GM15510 (cell line): ENCODE results near the gene INO80C.

Experiments
- POLR2A ChIP-seq: IDR thresholded peaks from 3 replicates; pipeline ENCODE4 v1.6.1; 2011; ENCODE audit warnings: borderline replicate concordance; ENCODE audit not compliant: insufficient read length; ENCODE audit errors: extremely low read depth

INO80C gene

DNA sequence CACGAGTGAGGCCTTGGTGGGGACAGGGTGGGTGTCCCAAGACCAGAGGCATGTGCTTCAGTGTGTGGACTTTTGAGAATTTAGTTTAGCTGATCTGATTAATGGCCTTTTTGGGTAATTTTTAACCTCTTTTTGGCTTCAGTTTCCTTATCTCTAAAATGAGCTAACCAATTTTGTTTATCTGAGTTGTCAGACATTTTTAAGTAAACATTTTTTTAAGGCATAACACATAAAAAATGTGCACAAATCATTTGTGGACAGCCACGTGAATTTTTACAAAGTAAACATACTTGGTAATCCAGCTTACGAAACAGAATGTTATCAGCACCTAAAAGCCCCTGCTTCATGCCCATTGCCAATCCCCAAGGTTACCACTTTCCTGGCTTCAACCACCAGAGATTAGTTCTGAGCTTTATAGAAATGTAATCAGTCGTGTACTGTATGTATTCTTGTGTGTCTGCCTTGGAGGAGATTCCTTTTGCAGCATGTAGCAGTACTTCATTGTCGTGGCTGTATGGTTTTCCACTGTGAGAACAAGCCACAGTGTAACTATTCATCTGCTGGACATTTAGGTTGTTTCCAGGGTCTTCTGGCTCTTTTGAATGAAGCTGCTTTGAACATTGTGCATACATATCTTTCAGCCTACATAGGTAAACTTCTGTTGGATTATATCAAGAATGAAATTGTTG lies 8.4 kb upstream of the INO80C start:
- TF ChIP-seq POLR2A, result no peak

DNA sequence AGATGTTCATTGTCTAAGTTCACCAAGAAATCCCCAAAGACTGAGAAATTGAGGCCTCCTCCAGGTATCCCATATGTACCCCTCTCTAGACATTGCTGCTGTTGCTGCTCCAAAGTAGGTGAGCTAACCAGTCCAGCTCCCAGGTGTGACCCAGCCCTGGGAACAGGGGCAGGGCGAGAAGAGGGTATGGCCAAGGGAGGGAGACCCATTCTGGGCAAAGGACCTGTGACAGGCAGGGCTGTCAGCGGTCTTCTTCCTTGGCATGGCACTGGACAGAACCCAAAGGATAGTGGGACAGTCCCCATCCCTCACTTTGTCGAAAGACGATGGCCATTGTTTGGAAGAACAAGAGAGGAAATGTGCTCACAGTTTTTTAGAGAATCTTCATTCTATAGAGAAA lies 7.2 kb upstream of the INO80C start:
- no peak for TF ChIP-seq POLR2A

DNA sequence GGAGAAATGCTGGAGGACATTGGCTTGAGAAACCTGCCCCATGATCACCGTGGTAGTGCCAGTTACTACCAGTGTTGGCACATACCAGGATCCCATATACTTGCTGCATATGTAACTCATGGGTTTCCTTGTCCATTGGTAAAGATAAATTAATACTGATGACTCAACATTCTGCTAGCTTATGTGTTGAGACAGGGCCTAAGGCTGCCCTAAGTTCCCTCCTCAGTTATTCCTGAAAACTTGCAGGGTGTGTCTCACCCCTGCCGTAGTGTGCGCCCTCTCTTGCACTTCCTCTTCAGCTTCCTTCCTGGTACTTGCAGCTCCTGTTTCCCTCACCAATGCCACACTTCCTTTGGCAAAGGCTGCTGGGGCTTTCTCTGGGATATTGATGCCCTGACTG lies 4.3 kb upstream of the INO80C start:
- TF ChIP-seq POLR2A, result no peak

DNA sequence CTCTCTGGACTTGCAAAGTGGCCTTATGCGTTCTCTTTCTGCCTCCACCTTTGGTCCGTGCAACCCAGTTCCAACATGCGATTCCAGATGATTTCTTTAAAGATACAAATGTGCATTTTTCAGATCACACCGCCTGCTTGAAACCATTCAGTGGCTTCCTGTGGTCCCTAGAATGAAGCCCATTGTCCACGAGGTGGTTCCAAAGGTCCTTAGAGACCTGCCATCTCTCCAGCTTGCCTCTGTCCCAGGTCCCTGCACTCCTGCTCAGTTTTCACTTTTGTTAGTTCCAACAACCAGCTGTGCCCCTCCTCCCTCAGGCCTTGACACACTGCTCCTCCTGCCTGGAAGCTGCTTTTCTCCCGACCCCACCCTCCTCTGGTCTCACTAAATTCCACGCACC lies 3.6 kb upstream of the INO80C start:
- no peak for TF ChIP-seq POLR2A

DNA sequence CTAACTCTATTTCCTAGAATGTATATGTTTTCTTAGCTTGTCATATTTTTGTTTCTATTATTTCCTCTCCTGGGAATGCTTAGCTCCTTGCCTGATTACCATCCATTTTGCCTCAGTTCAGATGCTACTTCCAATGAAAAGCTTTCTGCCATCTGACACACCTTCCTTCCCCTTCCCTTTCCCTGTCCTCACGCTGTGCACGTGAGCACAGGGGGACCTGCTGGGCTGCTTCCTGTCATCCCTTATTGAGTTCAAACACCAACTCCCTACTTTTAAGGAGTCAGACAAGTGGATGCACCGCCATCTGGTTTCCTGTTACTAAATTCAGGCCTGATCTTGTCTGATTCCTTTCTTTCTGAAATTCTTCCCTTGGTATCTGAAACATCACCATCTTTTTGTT lies 2.4 kb upstream of the INO80C start:
- no peak for TF ChIP-seq POLR2A

DNA sequence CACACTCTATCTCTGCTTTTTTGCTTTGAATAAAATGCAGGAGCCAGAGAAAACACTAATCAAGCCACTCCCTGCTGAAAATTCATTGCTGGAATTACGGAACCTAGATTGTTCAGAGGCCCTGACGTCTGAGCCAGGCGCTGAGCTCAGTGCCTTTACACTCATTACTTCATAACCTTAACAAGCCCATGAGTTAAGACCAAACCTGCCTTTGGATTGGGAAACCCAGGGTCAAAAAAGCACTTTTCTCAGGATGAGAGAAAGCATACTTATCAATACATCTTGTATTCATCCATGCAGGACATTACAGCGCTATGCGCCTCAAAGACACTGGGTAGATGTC lies 762 bp downstream of the INO80C start:
- TF ChIP-seq POLR2A, result no peak

DNA sequence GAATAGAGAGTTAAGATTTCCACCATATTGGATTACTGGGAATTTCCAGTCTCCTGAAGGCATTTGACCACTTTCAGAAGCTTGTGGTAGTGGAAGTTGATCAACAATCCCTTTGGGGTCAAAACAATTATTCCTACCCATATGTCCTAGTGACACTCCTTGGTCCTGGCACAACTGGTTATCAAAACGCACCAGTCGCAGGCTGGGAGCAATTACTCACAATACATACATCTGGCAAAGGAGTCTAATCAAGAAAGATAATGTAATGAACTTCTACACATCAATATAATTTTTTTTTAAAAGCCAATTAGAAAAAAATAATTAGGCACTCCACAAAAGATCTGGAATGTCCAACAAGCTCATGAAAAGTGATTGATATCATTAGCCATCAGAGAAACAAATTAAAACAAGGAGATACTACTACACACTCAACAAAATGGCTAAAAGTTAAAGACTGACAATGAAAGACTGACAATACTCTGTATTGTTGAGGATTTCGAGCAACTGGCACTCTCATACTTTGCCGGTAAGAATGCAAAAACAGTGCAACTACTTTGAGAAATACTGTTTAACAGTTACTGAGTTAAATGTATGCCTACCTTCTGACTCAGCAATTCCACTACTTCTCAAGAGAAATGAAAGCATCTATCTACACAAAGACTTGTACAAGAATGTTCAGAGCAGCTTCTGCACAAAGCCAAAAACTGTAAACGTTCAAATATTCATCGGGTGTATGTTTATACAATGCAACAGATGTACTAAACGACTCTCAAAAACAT lies 2.0 kb downstream of the INO80C start:
- no peak for TF ChIP-seq POLR2A

DNA sequence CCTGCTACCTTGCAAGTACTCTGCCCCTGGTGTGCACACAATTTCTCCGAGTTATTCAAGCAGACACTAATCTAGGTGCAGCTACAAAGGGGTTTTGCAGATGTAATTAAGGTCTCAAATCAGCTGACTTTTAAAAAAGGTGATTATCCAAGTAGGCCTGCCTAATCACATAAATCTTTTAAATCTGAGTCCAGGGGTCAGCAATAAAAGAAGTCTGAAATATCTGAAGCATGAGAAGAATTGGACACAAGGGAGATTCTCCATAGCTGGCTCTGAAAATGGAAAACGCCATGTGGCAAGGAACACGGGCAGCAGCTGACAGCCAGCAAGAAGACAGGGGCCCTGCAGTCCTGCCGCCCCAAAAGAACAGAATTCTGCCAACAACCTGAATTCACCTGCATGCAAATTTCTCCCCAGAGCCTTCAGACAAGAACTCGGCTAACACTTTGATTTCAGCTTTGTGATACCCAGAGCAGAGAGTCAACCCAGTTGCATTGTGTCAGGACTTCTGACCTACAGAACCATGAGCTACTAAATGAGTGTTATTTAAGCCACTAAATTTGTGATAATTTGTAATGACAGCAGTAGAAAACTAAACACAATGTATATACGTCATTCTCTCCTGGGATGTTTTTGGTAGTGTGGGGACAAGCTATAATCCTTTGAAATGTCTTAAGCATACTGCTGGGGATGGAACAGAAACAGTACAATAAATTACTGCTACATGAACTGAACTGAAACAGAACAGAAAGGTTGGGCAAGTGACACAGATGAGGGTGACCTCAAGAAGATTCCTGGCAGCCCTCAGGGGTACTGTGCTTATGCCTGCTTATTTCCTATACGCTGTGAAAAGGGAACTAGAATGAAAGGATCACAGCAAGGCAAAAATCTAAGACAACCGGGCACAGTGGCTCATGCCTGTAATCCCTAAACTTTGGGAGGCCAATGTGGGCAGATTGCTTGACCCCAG lies 3.2 kb downstream of the INO80C start:
- no peak for TF ChIP-seq POLR2A

DNA sequence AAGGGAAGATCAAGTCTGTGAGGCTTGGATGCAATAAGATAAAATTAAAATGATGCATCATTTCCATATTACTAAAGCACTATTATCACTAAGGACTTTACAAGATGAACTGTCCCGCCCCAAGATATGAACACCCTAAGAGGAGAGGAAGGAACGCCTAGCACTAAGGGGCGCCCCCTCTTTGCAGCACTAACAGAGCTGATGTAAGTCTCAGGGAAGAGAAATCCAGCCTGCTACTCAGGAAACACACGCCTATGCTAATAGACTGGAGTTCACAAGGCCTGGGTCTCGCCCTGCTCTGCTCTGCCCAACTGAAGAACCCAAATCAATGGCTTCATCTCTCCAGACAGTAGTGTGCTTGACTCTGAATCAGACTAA lies 6.1 kb downstream of the INO80C start:
- no peak for TF ChIP-seq POLR2A

DNA sequence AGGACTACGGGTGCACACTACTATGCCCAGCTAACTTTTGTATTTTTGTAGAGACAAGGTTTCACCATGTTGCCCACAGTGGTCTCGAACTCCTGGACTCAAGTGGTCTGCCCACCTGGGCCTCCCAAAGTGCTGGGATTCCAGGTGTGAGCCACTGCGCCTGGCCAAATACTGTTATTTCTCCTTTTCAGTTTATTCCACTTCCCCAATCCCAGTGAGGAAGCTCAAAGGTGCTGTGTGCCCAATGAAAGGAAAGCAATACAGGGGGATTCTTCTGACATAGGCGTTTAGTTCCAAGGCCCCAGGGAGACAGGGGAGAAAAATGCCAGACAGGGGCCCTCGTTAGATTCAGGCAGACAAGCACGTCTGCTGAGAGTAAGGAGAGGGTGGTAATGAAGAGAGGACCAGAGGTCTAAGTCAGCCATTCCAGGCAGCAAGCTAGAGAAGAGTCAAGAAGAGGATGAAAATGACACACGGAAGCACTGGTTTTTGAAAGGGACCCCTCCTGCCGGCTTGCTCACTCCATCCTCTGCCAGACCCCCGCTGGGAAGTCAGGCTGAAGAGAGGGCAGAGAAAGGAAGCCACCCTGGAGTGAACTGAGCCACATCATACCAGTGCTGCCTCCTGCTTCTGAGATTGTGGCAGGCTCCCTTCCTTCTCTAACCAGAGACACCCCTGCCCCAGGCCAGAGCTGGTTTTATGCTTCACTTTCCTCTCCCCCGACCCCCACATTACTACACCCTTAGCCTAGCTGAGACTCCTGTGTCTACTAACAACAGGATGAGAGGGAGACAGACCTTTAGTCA lies 6.7 kb downstream of the INO80C start:
- no peak for TF ChIP-seq POLR2A

DNA sequence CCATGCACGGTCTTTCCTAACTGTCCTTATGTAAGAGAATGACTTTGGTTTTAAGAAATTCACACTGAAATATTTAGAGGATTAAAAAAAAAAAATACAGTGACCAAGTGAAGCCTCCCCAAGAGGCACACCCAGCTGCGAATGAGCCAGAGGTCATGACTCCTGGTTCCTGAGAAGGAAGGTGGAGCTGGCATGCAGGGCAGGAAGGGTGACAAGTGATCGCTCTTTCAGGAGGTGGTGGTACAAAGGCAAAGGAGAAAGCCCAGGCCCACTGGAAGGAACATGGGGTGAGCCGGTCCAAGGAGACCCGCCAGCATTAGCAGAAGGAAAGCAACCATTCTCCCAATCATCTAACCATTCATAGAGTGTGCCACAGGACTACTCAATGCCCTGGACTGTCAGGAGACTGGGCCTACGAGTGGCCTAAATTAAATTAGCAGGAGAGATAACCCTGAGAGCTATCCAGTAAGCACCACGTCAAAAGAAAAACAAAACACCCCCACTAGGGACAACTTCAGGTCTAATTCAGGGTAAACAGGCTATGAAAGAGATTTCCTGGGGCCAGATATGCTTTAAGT lies 7.8 kb downstream of the INO80C start:
- TF ChIP-seq POLR2A, result no peak

DNA sequence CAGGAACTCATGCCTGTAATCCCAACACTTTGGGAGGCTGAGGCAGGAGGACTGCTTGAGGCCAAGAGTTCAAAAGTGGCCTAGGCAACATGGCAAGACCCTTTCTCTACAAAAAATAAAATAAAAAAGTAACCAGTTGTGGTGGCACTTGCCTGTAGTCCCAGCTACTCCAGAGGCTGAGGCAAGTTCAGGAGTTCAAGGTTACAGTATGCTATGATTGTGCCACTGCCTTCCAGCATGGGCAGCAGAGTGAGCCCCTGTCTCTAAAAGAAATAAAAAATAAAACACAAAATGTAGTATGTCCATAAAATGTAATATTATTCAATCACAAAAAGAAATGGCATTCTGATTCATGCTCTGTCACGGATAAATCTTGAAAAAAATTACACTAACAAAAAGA lies 11.9 kb downstream of the INO80C start:
- TF ChIP-seq POLR2A, result no peak

DNA sequence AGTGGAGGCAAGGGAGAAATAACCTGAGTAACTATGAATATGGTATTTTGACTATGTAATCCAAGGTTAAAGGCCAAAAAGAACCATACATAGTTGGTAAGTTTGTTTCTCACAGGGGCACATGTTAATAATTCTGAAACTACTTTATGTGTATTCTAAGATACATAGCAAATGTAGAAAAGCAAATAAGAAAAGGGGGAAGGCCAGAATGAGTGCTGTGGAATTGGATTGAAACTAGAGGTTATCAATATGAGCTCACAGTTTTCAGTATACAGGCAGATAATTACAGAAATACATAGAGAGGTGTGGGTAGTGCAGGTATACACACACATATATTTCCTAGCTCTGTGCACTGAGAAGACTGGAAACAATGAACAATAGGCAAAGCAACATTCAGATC lies 13.7 kb downstream of the INO80C start:
- no peak for TF ChIP-seq POLR2A

DNA sequence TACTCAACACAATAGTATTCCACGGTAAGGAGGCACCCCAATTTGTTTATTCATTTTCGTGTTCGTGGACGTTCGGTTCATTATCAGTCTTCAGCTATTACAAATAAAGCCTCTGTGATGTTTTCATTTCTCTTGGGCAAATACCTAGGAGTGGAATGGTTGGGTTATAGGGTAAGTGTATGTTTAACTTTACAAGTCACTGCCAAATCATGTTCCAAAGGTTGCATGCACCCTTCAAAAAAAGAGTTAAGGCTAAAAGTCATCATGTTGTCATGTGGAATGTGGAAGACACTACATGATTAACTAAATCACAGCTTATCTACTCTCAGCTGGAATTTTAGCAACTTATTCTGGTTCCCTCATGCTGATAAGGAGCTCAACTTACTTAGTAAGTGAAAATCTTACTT lies 15.8 kb downstream of the INO80C start:
- TF ChIP-seq POLR2A, result no peak

DNA sequence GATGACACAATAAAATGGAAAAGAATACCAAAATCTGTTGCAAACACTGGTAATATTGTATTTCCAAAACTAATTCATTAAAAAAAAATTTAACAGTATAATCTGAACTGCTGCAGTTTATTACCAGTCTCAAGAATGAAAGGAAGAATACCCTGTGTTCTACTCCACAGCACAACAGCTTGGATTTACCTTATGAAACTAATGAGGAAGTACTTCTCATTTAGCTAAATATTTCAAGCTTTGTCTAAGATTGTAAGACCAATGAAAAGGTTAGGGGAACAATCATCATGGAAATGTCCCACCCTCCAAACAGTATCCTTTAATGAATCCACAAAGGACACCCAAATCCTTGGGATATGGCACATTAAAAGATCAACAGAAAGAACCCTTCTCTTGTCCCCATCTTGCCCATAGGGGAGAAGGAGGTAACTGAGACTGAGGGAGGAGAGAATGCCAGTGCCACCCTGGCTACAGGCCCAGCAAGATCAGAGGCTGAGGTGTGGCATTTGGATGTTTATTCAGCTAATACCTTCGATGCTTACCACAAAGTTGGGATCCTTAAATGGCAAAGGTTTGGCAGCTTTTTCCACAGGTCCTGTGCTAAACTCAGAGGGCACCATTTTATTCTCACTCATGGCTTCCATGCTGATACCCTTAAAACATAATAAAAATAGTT lies 17.7 kb downstream of the INO80C start:
- TF ChIP-seq POLR2A, result no peak
